ENCODE data around the gene PIF1.
A peak's percentile ranks its signal among the peaks of the same experiment; 100 is the strongest.
"Not testable (repeated sequence)": the region's sequence is repeated elsewhere in the genome, so short reads cannot be mapped to it uniquely, and the experiment has no call there.

PIF1 gene

GRCh38 chr15:64845831-64846595 lies 20.6 kb upstream of the PIF1 start:
- DNase-seq: no peak

DNA sequence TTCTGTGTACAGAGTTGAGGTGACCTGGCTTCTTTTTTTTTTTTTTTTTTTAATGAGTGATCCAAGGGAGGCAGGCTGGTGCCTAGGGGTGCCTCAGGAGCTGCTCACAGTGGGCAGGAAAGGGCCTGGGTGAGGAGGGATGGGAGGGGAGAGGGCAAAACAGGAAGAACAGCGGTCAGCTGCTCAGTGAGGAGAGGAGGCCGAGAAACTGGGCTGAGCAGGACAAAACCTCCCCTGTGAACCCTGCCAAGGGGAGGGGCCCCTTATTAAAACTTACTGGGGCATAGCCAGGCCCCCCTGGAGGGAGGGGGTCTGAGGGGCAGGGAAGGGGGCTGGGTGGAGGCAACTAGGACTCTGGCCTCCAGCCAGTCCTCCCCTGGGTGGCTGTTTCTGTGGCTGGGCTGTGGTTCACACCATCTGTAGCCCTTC lies 19.8 kb upstream of the PIF1 start:
- peak; percentile 64 for DNase-seq

DNA sequence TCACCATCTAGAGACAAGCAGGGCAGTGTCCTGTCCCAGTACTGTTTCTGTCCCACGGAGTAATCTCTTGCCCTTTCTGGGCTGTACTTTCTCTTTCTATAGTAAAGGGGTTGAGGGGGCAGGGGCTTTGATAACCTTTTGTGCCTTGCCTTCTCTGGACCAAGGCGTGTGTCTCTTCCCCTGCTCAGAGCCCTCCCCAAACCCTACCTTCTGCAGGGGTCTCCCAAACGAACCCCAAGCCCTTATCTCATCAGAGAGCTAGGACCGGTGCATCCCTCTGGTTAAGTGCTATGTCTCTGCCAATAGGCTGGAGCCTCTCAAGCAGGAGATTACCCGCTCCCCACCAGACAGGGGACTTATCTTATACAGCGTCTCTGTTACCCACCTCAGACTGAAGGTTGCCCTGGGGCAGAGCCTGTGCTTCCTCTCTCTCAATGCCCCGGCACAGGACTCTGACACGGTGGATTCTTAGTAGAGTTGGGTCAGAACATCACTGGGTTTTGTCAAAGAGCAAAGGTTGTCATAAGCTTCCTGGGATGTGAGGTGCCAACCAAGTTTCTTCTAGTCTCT lies 19.2 kb upstream of the PIF1 start:
- DNase-seq: peak; percentile 63

GRCh38 chr15:64843991-64844390 lies 18.5 kb upstream of the PIF1 start:
- no peak for DNase-seq

DNA sequence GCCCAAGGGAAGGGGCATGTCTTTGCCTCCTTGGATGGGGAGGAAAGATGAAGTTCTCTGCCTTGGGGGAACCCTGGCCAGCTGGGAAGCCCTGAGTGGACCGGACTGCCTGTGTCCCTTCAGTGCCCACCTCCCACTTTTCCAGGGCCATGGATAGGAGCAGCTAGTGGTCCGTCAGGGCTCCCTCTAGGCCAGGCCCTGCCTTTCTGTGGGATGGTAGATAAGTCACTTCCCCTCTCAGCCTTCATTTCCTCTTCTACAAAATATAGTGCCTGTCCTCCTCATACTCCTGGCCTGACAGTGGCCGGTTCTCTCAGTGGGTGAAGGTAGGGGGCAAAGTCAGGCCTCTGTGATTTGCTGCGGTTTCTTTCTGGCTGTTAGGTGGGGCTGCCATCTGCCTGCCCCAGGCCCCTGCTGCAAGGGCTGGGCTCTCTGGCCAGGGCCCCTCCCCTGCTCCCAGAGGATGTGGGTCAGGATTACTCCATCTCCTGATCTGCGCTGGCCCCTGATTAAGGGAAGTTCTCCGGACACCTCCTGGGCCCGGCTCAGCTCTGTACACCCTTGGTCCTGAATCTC lies 17.6 kb upstream of the PIF1 start:
- peak; percentile 91 for DNase-seq

- peak; percentile 65 for DNase-seq
These were observed 16.9 kb upstream of the PIF1 start for GRCh38 chr15:64842096-64842939.

DNA sequence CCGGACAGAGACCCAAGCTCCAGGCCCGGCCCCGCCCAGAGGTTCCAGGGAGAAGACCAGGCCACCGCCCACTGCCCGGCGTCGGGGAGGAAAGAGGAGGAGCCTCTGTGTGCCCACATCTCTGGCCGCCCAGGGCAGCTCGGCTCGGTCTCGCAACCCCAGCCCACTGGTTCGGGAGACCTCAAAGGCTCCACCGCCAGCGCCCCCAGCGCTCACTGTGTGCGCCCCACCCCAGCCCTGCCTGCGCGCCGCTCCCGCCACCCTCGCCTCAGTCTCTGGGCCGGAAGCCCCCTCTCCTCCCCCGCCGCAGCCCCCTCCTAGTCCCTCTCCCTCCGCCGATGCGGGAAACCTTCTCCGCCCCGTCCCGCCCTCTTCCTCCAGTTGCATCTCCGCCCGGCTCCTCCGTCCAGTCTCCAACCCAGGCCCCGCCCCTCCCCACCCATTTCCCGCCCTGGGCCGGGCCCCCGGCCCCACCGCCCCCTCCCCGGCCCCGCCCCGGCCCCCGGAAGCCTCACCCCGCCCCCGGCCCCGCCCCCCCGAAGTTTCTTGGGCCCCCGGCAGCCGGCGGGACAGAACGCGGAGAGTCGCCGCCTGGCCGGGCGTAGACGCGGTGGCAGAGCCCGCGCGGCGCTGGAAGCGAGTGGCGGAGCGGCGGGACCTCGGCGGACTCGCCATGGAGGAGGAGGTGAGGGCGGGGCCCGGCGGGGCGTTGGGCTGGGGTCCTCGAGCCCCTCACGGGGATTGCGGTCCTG lies 16.1 kb upstream of the PIF1 start, which contains the start of gene PLEKHO2:
Gene PLEKHO2 (plus strand): TSS at position 572 of the 752 bp plus-strand sequence. CDS start 102 bp downstream, at position 674.
- peak; percentile 97 for DNase-seq

DNA sequence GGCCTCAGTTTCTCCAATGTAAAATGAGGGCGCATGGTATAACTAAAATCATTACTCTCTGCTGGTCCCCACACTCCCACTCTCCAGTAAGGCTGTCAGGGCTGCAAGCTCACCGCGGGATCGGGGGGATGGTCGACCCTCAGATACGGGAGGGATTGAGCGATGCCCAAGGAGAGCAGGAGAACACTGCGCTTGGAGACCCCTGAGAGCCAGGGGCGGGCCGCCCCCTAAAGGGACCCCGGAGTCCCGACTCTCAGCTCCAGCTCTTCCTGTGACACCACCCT lies 15.6 kb upstream of the PIF1 start:
- DNase-seq: no peak

DNA sequence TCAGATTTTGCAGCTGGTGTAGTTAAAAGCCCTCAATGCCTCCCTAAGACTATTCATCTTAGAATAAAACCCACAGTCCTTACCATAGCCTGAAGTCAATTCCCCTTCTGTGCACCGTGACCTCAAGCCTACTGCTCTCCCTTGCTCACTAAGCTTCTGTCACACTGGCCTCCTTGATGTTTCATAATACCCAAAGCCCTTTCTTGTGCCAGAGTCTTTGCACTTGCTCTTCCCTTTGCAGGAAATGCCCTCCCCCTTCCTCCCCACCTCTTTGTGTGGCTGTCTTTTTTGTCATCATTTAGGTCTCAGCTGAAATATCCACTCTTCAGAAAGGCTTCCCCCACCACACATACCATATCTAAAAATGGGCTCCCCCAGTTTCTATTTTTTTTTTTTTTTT lies 12.1 kb upstream of the PIF1 start:
- DNase-seq: no peak

DNA sequence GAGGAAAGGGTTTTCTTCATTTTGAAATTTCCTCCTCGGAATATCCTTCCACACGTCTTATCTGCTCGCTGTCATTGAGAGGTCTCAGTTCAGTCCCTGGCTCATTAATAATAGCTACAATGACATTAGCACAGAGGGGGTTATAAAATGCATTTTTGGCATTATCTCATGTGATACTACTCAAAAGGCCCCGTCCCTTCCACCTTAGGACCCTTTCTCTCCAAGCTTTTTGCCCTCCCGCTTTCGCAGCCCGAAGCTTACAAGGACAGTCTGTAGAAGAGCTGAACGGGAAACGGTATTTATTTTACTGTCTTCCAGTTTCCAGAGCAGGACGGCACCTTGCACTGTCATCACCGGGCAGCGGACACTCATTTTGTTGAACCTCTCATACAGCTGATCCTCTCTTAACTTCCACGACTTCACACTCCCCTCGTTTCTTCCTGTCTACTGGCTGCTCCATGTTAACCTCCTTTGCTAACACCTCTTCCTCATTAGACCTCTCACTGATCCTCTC lies 10.6 kb upstream of the PIF1 start:
- no peak for DNase-seq

GRCh38 chr15:64833690-64834089 lies 8.2 kb upstream of the PIF1 start:
- DNase-seq: no peak

- no peak for DNase-seq
These were observed 3.5 kb upstream of the PIF1 start for GRCh38 chr15:64828985-64829384.

GRCh38 chr15:64824929-64825430 lies 467 bp downstream of the PIF1 start:
- no peak for DNase-seq

DNA sequence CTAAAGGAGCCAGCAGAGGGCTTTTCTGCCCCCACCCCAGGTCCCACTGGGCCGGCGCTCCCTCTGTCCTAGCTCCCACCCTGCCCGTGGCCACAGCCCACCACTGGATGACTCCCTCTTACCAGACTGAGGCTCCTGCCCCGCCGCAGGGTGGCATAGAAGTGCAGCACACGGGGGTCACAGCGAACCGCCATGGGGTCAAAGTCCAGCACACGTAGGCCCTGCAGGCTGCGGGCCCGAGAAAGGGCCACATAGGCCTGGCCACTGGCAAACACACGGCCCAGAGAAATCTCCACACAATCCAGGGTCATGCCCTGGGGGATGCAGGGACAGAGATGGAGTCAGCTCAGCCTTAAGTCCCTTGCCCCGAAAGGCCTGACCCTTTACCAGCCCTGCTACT lies 9.0 kb downstream of the PIF1 start:
- DNase-seq: no peak

GRCh38 chr15:64814965-64815364 lies 10.5 kb downstream of the PIF1 start:
- DNase-seq: not testable (repeated sequence)

DNA sequence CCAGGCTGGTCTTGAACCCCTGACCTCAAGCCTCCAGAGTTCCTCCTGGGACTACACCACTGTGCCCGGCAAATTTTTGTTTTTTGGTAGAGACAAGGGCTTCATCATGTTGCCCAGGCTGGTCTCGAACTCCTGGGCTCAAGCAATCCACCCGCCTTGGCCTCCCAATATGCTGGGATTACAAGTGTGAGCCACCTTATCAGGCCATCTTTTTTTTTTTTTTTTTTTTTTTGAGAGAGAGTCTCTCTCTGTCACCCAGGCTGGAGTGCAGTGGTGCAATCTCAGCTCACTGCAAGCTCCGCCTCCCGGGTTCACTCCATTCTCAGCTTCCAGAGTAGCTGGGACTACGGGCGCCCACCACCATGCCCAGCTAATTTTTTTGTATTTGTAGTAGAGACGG lies 11.2 kb downstream of the PIF1 start:
- DNase-seq: not testable (repeated sequence)

DNA sequence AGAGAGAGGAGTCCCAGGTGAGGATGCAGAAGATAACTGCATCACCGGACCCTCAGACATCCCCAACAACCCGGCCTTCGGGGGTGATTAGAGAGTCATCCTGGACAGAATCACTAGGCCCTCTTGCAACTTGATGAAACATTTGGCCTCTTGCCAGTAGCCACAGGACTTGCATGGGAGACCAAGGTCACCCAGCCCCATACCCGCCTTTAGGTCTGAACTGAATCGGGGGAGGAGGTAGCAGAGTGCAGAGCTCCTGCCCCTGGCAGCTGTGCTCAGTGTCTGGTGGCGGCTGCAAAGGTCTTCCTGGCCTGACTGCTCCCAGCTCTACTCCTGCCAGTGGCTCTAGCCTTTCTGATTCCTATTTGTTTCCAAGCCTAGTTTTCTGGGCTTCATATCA lies 12.4 kb downstream of the PIF1 start:
- DNase-seq: peak; percentile 85

- no peak for DNase-seq
These were observed 14.7 kb downstream of the PIF1 start for GRCh38 chr15:64810497-64811326.

- DNase-seq: peak; percentile 84
These were observed 15.6 kb downstream of the PIF1 start for GRCh38 chr15:64809649-64810496.

DNA sequence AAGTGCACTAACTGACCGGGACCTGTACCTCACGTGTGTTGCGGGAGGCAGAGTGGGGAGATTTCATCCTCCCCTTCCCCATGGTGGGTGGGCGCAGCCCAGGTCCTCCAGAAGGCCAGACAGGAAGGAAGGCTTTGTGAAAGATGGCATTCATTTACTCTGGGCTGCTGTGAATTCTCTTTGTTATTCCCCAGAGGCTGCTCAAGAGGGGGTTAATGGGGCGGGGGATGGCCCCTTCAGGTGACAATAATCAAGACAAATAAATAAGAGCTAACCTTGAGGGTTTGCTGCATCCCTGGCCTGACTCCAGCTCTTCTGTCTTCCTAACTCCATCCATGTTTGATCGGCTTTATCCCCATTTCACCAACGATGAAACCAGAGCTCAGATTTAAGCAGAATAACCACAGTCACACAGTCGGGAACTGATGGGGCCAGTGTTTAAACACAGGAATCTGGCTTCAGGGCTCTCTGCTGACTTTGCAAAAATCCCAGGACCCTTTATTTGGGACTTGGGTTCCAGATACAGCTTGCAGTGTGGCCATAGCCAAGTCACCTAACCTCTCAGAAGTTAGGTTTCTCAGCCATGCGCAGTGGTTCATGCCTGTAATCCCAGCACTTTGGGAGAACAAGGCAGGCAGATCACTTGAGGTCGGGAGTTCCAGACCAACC lies 16.5 kb downstream of the PIF1 start:
- DNase-seq: no peak
